NB4 (cell line): ENCODE results near the gene LMBR1L.

Source experiments
- MYC ChIP-seq: IDR thresholded peaks from 2 replicates; pipeline ENCODE4 v1.6.1; 2011; ENCODE audit warnings: low read depth, low read length
- POLR2A ChIP-seq: IDR thresholded peaks from 2 replicates; pipeline ENCODE4 v1.6.1; 2011; ENCODE audit warnings: mild to moderate bottlenecking; ENCODE audit not compliant: insufficient read length; ENCODE audit errors: extremely low read depth
- TF ChIP-seq, protein P1 (sequence below): IDR thresholded peaks from one replicate; pipeline ENCODE4 v1.5.1; 2012; ENCODE audit warnings: low read depth, low read length
- TF ChIP-seq, protein P2 (sequence below): IDR thresholded peaks from 2 replicates; pipeline ENCODE4 v1.6.1; 2011; ENCODE audit warnings: low read depth, low read length

DNA sequence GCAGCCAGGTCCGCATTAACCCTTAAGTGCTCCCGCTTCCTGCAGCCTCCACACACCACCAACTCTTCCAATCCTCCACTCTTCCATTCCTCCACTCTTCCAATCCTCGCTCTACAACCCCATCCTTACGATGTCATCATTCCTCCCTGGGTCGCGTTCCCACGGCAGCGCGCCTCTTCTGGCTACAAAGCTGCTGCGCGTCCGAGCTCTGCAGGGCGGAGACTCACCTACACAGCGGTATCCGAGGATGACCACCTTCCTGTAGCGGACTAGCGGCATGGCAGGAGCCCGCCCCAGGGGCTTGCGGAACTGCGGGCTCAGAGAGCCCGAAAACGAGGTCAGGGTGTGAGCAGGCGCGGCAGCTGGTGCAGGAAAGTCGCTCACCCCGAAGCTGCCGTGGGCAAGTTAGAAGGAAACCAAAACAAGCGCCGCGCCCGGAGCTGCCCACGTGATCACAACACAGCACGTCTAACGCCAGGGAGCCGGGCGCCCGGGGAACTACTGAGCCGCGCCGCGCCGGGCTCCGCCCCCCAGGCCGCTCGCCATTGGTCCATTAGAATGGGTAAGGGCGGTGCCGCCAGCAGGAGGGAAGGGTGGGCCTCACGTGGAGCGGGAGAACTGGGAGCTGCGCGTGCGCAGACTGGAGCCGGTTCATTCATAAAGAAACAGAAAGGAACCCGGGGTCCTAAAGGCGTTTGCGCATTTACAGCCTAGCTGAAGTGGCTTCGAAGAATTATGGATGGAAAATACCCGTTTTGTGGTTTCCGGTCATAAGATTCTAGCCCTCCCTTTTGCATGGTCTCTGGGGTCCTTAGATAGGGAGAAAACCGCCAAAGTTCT is 40.9 kb downstream of the LMBR1L start, which contains the start of gene RHEBL1:
- TF ChIP-seq POLR2A (peak; percentile 45), MYC (no peak)
- TF ChIP-seq, protein P1, sequence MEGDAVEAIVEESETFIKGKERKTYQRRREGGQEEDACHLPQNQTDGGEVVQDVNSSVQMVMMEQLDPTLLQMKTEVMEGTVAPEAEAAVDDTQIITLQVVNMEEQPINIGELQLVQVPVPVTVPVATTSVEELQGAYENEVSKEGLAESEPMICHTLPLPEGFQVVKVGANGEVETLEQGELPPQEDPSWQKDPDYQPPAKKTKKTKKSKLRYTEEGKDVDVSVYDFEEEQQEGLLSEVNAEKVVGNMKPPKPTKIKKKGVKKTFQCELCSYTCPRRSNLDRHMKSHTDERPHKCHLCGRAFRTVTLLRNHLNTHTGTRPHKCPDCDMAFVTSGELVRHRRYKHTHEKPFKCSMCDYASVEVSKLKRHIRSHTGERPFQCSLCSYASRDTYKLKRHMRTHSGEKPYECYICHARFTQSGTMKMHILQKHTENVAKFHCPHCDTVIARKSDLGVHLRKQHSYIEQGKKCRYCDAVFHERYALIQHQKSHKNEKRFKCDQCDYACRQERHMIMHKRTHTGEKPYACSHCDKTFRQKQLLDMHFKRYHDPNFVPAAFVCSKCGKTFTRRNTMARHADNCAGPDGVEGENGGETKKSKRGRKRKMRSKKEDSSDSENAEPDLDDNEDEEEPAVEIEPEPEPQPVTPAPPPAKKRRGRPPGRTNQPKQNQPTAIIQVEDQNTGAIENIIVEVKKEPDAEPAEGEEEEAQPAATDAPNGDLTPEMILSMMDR, result peak; percentile 32
- TF ChIP-seq, protein P2, sequence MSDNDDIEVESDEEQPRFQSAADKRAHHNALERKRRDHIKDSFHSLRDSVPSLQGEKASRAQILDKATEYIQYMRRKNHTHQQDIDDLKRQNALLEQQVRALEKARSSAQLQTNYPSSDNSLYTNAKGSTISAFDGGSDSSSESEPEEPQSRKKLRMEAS, result peak; percentile 96
